Omental fat pad (tissue), 4 donors: ENCODE results near the gene UQCC2. TPM values are rescaled to one million over a fixed set of nuclear protein-coding genes. Genes with fewer than 3 reads are reported as not detected.

Experiments used
- ATAC-seq: fragments of 150-250 bp; one replicate; pipeline ENCODE4 v1.9.1; 2016; ENCODE audit warnings: mild to moderate bottlenecking, moderate library complexity; ENCODE audit not compliant: low FRiP score
- DNase-seq: peaks from one replicate; pipeline ENCODE4 v3.0.0-alpha.2; 2019; ENCODE audit warnings: low spot score
- CTCF ChIP-seq, 3 donors: fragments of 450-650 bp; IDR thresholded peaks; one replicate each; pipeline ENCODE4 v1.5.1; 2016 to 2017; ENCODE audit warnings: antibody characterized with exemption in 3 of 3, mild to moderate bottlenecking in 3 of 3, moderate library complexity in 2 of 3
- total RNA-seq, 4 donors: library from RNA; depleted of rRNA; stranded (reverse); fragments of >200 nt; gene quantifications; one replicate each; pipeline ENCODE4 v1.1.0, GENCODE V29; 2016

The UQCC2 gene
- total RNA-seq, 4 donors from 2014 or later = 10.4 to 19.6 (median 15.5) TPM

GRCh38 chr6:33692078-33692759 is 19.3 kb downstream of the UQCC2 start:
- DNase-seq (no peak), ATAC-seq (peak; percentile 59)
- no peak for TF ChIP-seq CTCF (IDR thresholded peaks at IDR 0.05)

- ATAC-seq (no peak), DNase-seq (no peak)
- TF ChIP-seq CTCF (IDR thresholded peaks at IDR 0.05) = no peak
Observed at GRCh38 chr6:33691456-33692077, 19.9 kb downstream of the UQCC2 start.

DNA sequence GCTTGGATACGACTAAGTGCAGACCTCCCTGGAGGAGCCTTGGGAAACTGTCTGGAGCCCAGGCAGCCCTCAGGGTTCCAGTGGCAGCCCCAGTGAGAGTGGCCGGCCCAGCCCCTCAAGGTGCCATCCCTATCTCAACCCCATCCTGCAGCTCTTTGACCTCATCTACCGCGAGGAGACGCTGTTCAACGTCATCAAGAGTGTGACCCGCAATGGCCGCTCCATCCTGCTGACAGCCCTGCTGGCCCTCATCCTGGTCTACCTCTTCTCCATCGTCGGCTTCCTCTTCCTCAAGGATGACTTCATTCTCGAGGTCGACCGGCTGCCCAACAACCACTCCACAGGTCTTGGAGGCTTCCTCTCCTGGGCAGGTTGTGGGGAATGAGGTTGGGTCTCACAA is 20.7 kb downstream of the UQCC2 start:
- no peak for ATAC-seq
- no peak for DNase-seq
- TF ChIP-seq CTCF (IDR thresholded peaks at IDR 0.05) = no peak

DNA sequence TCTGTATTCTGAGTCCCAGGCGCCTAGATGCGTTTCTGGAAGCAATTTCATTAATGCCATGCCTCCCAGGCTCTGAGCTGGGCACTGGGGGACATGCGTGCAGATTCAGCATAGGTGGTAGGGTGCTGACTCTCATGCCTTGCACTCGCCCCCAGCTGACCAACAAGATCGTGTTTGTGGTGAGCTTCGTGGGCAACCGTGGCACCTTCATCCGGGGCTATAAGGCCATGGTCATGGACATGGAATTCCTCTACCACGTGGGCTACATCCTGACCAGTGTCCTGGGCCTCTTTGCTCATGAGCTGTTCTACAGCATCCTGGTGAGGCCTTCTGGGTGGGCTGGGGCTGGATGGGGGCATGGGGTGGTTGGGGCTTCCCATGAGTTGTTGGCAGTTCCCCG is 21.6 kb downstream of the UQCC2 start:
- no peak for TF ChIP-seq CTCF (IDR thresholded peaks at IDR 0.05)
- no peak for DNase-seq
- ATAC-seq = no peak

DNA sequence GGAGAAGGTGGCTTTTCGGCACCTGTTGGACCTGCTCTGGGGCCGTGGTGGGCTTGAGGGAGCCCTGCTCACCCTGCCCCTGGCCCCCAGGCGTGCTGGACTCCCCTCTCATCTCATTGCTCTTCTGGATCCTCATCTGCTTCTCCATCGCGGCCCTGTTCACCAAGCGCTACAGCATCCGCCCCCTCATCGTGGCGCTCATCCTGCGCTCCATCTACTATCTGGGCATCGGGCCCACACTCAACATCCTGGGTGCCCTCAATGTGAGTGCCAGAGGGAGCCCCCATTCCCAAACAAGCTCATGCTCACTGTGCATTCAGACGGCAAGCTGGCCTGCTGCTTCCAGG is 22.4 kb downstream of the UQCC2 start:
- DNase-seq (no peak), ATAC-seq (no peak)

GRCh38 chr6:33688451-33689147 is 22.9 kb downstream of the UQCC2 start:
- ATAC-seq = no peak

More for the DNA sequence above, 22.4 kb downstream of the UQCC2 start:
- no peak for TF ChIP-seq CTCF (IDR thresholded peaks at IDR 0.05)

More at GRCh38 chr6:33688451-33689147, 22.9 kb downstream of the UQCC2 start:
- DNase-seq = no peak
- no peak for TF ChIP-seq CTCF (IDR thresholded peaks at IDR 0.05)
